ENCODE results near the gene STON1.

DNA sequence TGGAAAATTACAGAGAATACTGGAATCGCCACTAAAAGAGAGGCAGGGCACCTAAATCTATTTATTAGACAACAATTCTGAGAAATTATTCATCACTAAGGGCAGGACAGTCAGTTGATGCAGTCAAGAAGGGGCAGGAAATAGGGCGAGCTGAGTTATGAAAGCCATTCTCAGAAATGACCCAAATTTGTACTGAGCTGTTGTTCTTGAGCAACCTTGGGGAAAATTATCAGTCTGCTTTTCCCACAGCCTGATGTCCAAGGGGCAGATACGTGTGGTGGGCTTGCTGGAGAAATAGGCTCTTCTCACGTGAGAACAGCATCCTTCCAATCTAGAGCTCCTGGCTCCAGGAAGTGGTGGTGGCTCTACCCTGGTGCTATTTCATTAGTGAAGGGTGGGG lies 38.6 kb downstream of the STON1 start:
- TF ChIP-seq POLR2A (IDR thresholded peaks at IDR 0.05) (no peak), POLR2AphosphoS5 (IDR thresholded peaks at IDR 0.05) (no peak), EP300 (IDR thresholded peaks at IDR 0.05; ENCODE audit: low read depth) (no peak)
- TF ChIP-seq, protein P1, sequence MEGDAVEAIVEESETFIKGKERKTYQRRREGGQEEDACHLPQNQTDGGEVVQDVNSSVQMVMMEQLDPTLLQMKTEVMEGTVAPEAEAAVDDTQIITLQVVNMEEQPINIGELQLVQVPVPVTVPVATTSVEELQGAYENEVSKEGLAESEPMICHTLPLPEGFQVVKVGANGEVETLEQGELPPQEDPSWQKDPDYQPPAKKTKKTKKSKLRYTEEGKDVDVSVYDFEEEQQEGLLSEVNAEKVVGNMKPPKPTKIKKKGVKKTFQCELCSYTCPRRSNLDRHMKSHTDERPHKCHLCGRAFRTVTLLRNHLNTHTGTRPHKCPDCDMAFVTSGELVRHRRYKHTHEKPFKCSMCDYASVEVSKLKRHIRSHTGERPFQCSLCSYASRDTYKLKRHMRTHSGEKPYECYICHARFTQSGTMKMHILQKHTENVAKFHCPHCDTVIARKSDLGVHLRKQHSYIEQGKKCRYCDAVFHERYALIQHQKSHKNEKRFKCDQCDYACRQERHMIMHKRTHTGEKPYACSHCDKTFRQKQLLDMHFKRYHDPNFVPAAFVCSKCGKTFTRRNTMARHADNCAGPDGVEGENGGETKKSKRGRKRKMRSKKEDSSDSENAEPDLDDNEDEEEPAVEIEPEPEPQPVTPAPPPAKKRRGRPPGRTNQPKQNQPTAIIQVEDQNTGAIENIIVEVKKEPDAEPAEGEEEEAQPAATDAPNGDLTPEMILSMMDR (IDR thresholded peaks at IDR 0.05): no peak

Measured in transverse colon (tissue), 4 donors.